ENCODE data around the gene ZNF76. TPM values are rescaled to one million over a fixed set of nuclear protein-coding genes. Genes with fewer than 3 reads are reported as not detected.

ZNF76 gene
- total and polyA plus RNA-seq, 9 of the 15 experiments (the other 6 are each of a cell fraction or from before 2014, with no cell fraction given): 1.2 to 17.8 (median 10.7) TPM

- TF ChIP-seq PBX2 (CRISPR knock-in tag; IDR thresholded peaks at IDR 0.05; ENCODE audit: low read depth) (no peak), PBX2 (tag; conservative IDR thresholded peaks at IDR 0.05; ENCODE audit: low read depth) (no peak; the same call in 1 of the 2 replicates), GATAD2A (IDR thresholded peaks at IDR 0.05) (peak; percentile 41; the same call in 1 of the 2 replicates), PPARD (CRISPR knock-in tag; IDR thresholded peaks at IDR 0.05) (no peak), ADNP (tag; IDR thresholded peaks at IDR 0.05) (no peak), ATF4 (CRISPR knock-in tag; IDR thresholded peaks at IDR 0.05) (0 out of 2 replicates have a peak, but pooled peaks have one; percentile 24), RBM25 (IDR thresholded peaks at IDR 0.05; ENCODE audit: low read depth, low read length, severe bottlenecking) (no peak), ARID1B (IDR thresholded peaks at IDR 0.05) (peak; percentile 54), RBFOX2 (IDR thresholded peaks at IDR 0.05; ENCODE audit: low read depth, low read length) (no peak), ZBTB12 (CRISPR knock-in tag; IDR thresholded peaks at IDR 0.05) (0 out of 2 replicates have a peak, but pooled peaks have one; percentile 10), HEY1 (CRISPR knock-in tag; IDR thresholded peaks at IDR 0.05; ENCODE audit: borderline replicate concordance) (no peak), CHD1 (IDR thresholded peaks at IDR 0.05; ENCODE audit: low read length) (no peak), KAT2B (IDR thresholded peaks at IDR 0.05; ENCODE audit: low read depth, low read length) (no peak), NR2C1 (IDR thresholded peaks at IDR 0.05) (peak; percentile 88), NR2C1 (tag; IDR thresholded peaks at IDR 0.05) (peak; percentile 86), MAZ (CRISPR knock-in tag; conservative IDR thresholded peaks at IDR 0.05 in 1 of 2, IDR thresholded peaks at IDR 0.05 in 1 of 2) (peak in 1 of 2 experiments; percentile 11; a peak in 2 of 4 replicates), TAL1 (IDR thresholded peaks at IDR 0.05) (peak; percentile 24; the same call in 1 of the 2 replicates), ZNF76 (CRISPR knock-in tag; IDR thresholded peaks at IDR 0.05; ENCODE audit: borderline replicate concordance) (peak; percentile 64; the same call in 1 of the 2 replicates), TCF15 (CRISPR knock-in tag; IDR thresholded peaks at IDR 0.05) (peak; percentile 69; the same call in 1 of the 2 replicates)
- TF ChIP-seq, protein P1, sequence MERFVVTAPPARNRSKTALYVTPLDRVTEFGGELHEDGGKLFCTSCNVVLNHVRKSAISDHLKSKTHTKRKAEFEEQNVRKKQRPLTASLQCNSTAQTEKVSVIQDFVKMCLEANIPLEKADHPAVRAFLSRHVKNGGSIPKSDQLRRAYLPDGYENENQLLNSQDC (CRISPR knock-in tag; IDR thresholded peaks at IDR 0.05): no peak
Measured at GRCh38 chr6:35259948-35260590, 534 bp downstream of the ZNF76 start (continued).

Data from K562 (cell line).